HEK293T (cell line): ENCODE results near the gene NHEJ1.

Experiments used
- ARNT ChIP-seq: fragments of 450-650 bp; IDR thresholded peaks from 2 replicates; pipeline ENCODE4 v1.6.1; 2017; ENCODE audit warnings: mild to moderate bottlenecking
- BHLHE40 ChIP-seq: fragments of 450-650 bp; IDR thresholded peaks from 2 replicates; pipeline ENCODE4 v1.6.1; 2016; ENCODE audit warnings: mild to moderate bottlenecking, moderate library complexity, borderline replicate concordance
- FOXA1 ChIP-seq: fragments of 450-650 bp; IDR thresholded peaks from 2 replicates; pipeline ENCODE4 v1.6.1; 2016; ENCODE audit warnings: mild to moderate bottlenecking
- FOXK2 ChIP-seq: fragments of 450-650 bp; IDR thresholded peaks from 2 replicates; pipeline ENCODE4 v1.6.1; 2016; ENCODE audit warnings: mild to moderate bottlenecking
- FOXM1 ChIP-seq: fragments of 450-650 bp; IDR thresholded peaks from 2 replicates; pipeline ENCODE4 v1.6.1; 2017; ENCODE audit warnings: mild to moderate bottlenecking, borderline replicate concordance
- HDGF ChIP-seq: fragments of 450-650 bp; IDR thresholded peaks from 2 replicates; pipeline ENCODE4 v1.6.1; 2017; ENCODE audit warnings: antibody characterized with exemption, borderline replicate concordance
- L3MBTL2 ChIP-seq: fragments of 450-650 bp; conservative IDR thresholded peaks from 2 replicates; pipeline ENCODE4 v1.6.1; 2016; ENCODE audit warnings: mild to moderate bottlenecking
- LEF1 ChIP-seq: fragments of 450-650 bp; IDR thresholded peaks from 2 replicates; pipeline ENCODE4 v1.6.1; 2017; ENCODE audit warnings: mild to moderate bottlenecking, borderline replicate concordance
- NFRKB ChIP-seq: fragments of 450-650 bp; IDR thresholded peaks from 2 replicates; pipeline ENCODE4 v1.6.1; 2016; ENCODE audit warnings: mild to moderate bottlenecking, moderate library complexity
- PKNOX1 ChIP-seq: fragments of 450-650 bp; IDR thresholded peaks from 2 replicates; pipeline ENCODE4 v1.6.1; 2016
- SUZ12 ChIP-seq: fragments of 450-650 bp; IDR thresholded peaks from 2 replicates; pipeline ENCODE4 v1.6.1; 2016; ENCODE audit warnings: mild to moderate bottlenecking
- TARDBP ChIP-seq: fragments of 450-650 bp; IDR thresholded peaks from 2 replicates; pipeline ENCODE4 v1.6.1; 2016

- TF ChIP-seq FOXA1, result no peak
- no peak for TF ChIP-seq PKNOX1
- TF ChIP-seq SUZ12, result no peak
- TF ChIP-seq TARDBP, result no peak
- no peak for TF ChIP-seq NFRKB
- TF ChIP-seq BHLHE40, result no peak
- no peak for TF ChIP-seq L3MBTL2
- no peak for TF ChIP-seq FOXM1
- no peak for TF ChIP-seq LEF1
- TF ChIP-seq HDGF, result no peak
- no peak for TF ChIP-seq ARNT
- no peak for TF ChIP-seq FOXK2
These were observed 100.6 kb downstream of the NHEJ1 start for GRCh38 chr2:219059725-219060682.
